GM23338 (cell line): ENCODE data around the gene OTUD3. TPM values are rescaled to one million over a fixed set of nuclear protein-coding genes. Genes with fewer than 3 reads are reported as not detected.
"Not testable (repeated sequence)": the region's sequence is repeated elsewhere in the genome, so short reads cannot be mapped to it uniquely, and the experiment has no call there.

Source experiments
- ATAC-seq: fragments of 200-7000 bp; cut with Tn5 transposase; 3 replicates; pipeline ENCODE4 v1.9.1; 2020
- DNase-seq: peaks from one replicate; pipeline ENCODE4 v3.0.0-alpha.2; 2015; ENCODE audit warnings: low spot score
- H2AFZ ChIP-seq: fragments of 200-600 bp; sonication (generic); 2 replicates; pipeline ENCODE4 v1.8.0; 2016; ENCODE audit warnings: antibody characterized with exemption, mild to moderate bottlenecking, moderate library complexity
- H3F3A ChIP-seq: fragments of 200-600 bp; sonication (generic); replicated peaks from 2 replicates; pipeline ENCODE4 v1.8.0; 2017; ENCODE audit warnings: antibody characterized with exemption, mixed run types, low read depth
- H3K27ac ChIP-seq: fragments of 200-600 bp; sonication (generic); 2 replicates; pipeline ENCODE4 v1.6.1; 2016; ENCODE audit warnings: low read depth
- H3K27me3 ChIP-seq: fragments of 200-600 bp; sonication (generic); 2 replicates; pipeline ENCODE4 v1.8.0; 2016; ENCODE audit warnings: mild to moderate bottlenecking, mixed run types, moderate library complexity; ENCODE audit not compliant: insufficient read depth
- H3K36me3 ChIP-seq: fragments of 200-600 bp; sonication (generic); 2 replicates; pipeline ENCODE4 v1.8.0; 2016; ENCODE audit warnings: mild to moderate bottlenecking; ENCODE audit not compliant: insufficient read depth
- H3K4me1 ChIP-seq: fragments of 200-600 bp; sonication (generic); 2 replicates; pipeline ENCODE4 v1.8.0; 2016; ENCODE audit warnings: mild to moderate bottlenecking, moderate library complexity; ENCODE audit not compliant: insufficient read depth
- H3K4me2 ChIP-seq: fragments of 200-600 bp; sonication (generic); 2 replicates; pipeline ENCODE4 v1.7.1; 2017; ENCODE audit warnings: mixed run types
- H3K4me3 ChIP-seq: fragments of 200-600 bp; sonication (generic); 2 replicates; pipeline ENCODE4 v1.6.1; 2016; ENCODE audit warnings: mixed run types
- H3K79me2 ChIP-seq: fragments of 200-600 bp; sonication (generic); replicated peaks from 2 replicates; pipeline ENCODE4 v1.8.0; 2017; ENCODE audit warnings: mild to moderate bottlenecking; ENCODE audit not compliant: insufficient read depth
- H3K9me2 ChIP-seq: fragments of 200-600 bp; sonication (generic); 2 replicates; pipeline ENCODE4 v1.8.0; 2017; ENCODE audit not compliant: insufficient read depth
- H4K20me1 ChIP-seq: fragments of 200-600 bp; sonication (generic); replicated peaks from 2 replicates; pipeline ENCODE4 v1.8.0; 2017; ENCODE audit warnings: mild to moderate bottlenecking; ENCODE audit not compliant: insufficient read depth
- H3K27ac Mint-ChIP-seq: 2 replicates; pipeline ENCODE4 v1.8.0; 2020; ENCODE audit warnings: inconsistent platforms, mild to moderate bottlenecking, moderate library complexity, mixed read lengths
- H3K27me3 Mint-ChIP-seq: 3 replicates; pipeline ENCODE4 v1.8.0; 2022; ENCODE audit warnings: low read depth, mild to moderate bottlenecking, moderate library complexity, mixed read lengths, inconsistent platforms; ENCODE audit not compliant: insufficient read depth, poor library complexity
- H3K36me3 Mint-ChIP-seq: 3 replicates; pipeline ENCODE4 v1.8.0; 2021; ENCODE audit warnings: low read depth, mild to moderate bottlenecking, inconsistent platforms, moderate library complexity, mixed read lengths
- H3K4me1 Mint-ChIP-seq: 3 replicates; pipeline ENCODE4 v1.8.0; 2020; ENCODE audit warnings: mild to moderate bottlenecking, inconsistent platforms, mixed read lengths
- H3K4me3 Mint-ChIP-seq: 3 replicates; pipeline ENCODE4 v1.8.0; 2021; ENCODE audit warnings: moderate library complexity, mild to moderate bottlenecking, inconsistent platforms, mixed read lengths
- H3K9me3 Mint-ChIP-seq: 3 replicates; pipeline ENCODE4 v1.8.0; 2020; ENCODE audit warnings: moderate library complexity, mild to moderate bottlenecking, inconsistent platforms, mixed read lengths
- CREB1 ChIP-seq: fragments of 250-450 bp; sonication (Bioruptor Pico); IDR thresholded peaks from 2 replicates; pipeline ENCODE4 v1.5.0; 2020; ENCODE audit warnings: low read depth, mild to moderate bottlenecking, moderate library complexity
- ETS1 ChIP-seq: IDR thresholded peaks from 2 replicates; pipeline ENCODE4 v1.6.1; 2016; ENCODE audit warnings: antibody characterized with exemption
- EZH2 ChIP-seq: fragments of 200-600 bp; sonication (generic); IDR thresholded peaks from one replicate; pipeline ENCODE4 v1.8.0; 2017; ENCODE audit warnings: antibody characterized with exemption, mild to moderate bottlenecking, low read depth; ENCODE audit not compliant: unreplicated experiment
- EZH2phosphoT487 ChIP-seq: fragments of 200-600 bp; sonication (generic); IDR thresholded peaks from one replicate; pipeline ENCODE4 v1.8.1; 2018; ENCODE audit warnings: antibody characterized with exemption; ENCODE audit not compliant: unreplicated experiment
- JUNB ChIP-seq: IDR thresholded peaks from one replicate; pipeline ENCODE4 v1.6.1; 2016; ENCODE audit warnings: antibody characterized with exemption; ENCODE audit not compliant: unreplicated experiment
- NANOG ChIP-seq: IDR thresholded peaks from 2 replicates; pipeline ENCODE4 v1.6.1; 2016; ENCODE audit warnings: antibody characterized with exemption, borderline replicate concordance
- POLR2AphosphoS5 ChIP-seq: IDR thresholded peaks from 2 replicates; pipeline ENCODE4 v1.6.1; 2016; ENCODE audit warnings: antibody characterized with exemption, low read depth
- REST ChIP-seq: IDR thresholded peaks from one replicate; pipeline ENCODE4 v1.6.1; 2018; ENCODE audit warnings: antibody characterized with exemption; ENCODE audit not compliant: unreplicated experiment
- STAT1 ChIP-seq: IDR thresholded peaks from one replicate; pipeline ENCODE4 v1.6.1; 2016; ENCODE audit warnings: antibody characterized with exemption; ENCODE audit not compliant: unreplicated experiment
- ZNF331 ChIP-seq: fragments of 250-450 bp; sonication (Bioruptor Pico); IDR thresholded peaks from 2 replicates; pipeline ENCODE4 v1.5.0; 2020; ENCODE audit warnings: low read depth, mild to moderate bottlenecking, moderate library complexity
- ZNF462 ChIP-seq: fragments of 250-450 bp; sonication (Bioruptor Pico); IDR thresholded peaks from 2 replicates; pipeline ENCODE4 v1.5.0; 2020; ENCODE audit warnings: mild to moderate bottlenecking, moderate library complexity
- polyA plus RNA-seq: library from polyadenylated mRNA; unstranded; fragments of >200 nt; fragmentation: Nextera tagmentation; extraction: Ambion mirVana; gene quantifications from 2 replicates; pipeline ENCODE4 v1.2.1, GENCODE V29; 2016
- total RNA-seq: library from RNA; depleted of rRNA; stranded (reverse); fragments of >200 nt; shearing (Covaris generic); gene quantifications from 2 replicates; pipeline ENCODE4 v1.2.3, GENCODE V29; 2014

Gene OTUD3
- total and polyA plus RNA-seq, 2 experiments from 2014 or later, result 3.0 to 12.9 TPM

GRCh38 chr1:19880841-19881240, 1.4 kb upstream of the OTUD3 start:
- not testable (repeated sequence) for H3K4me2 ChIP-seq, H3K9me2 ChIP-seq, H3K27ac ChIP-seq, H3K27me3 Mint-ChIP-seq, H3K36me3 Mint-ChIP-seq, H3K27ac Mint-ChIP-seq, H3K4me3 Mint-ChIP-seq, H3F3A ChIP-seq, H3K4me3 ChIP-seq, H2AFZ ChIP-seq, H3K9me3 Mint-ChIP-seq, ATAC-seq, DNase-seq, H3K36me3 ChIP-seq, H3K4me1 ChIP-seq, H3K27me3 ChIP-seq
- H3K4me1 Mint-ChIP-seq, result peaks cover 17% of the 10 kb centered on the region; the same call in 2 of the 3 replicates
- peaks cover 22% of the 10 kb centered on the region for H4K20me1 ChIP-seq
- peaks cover 32% of the 10 kb centered on the region for H3K79me2 ChIP-seq

GRCh38 chr1:19884312-19884711, 2.1 kb downstream of the OTUD3 start:
- Histone ChIP-seq H3K79me2 (peaks cover 67% of the 10 kb centered on the region), H3K4me2 (no peak overlapping the region), H3K4me3 (no peak overlapping the region), H3K4me1 (peaks cover 4% of the 10 kb centered on the region; the same call in 1 of the 2 replicates), H3K9me2 (no peaks in the 10 kb centered on the region), H3F3A (no peaks in the 10 kb centered on the region), H4K20me1 (peaks cover 42% of the 10 kb centered on the region), H3K27me3 (no peaks in the 10 kb centered on the region), H3K27ac (no peak overlapping the region), H3K36me3 (no peaks in the 10 kb centered on the region), H2AFZ (no peak overlapping the region)
- H3K36me3 Mint-ChIP-seq, result peaks cover 11% of the 10 kb centered on the region; the same call in 2 of the 3 replicates
- H3K27me3 Mint-ChIP-seq, result peaks cover 4% of the 10 kb centered on the region
- H3K27ac Mint-ChIP-seq, result no peak overlapping the region
- ATAC-seq (no peak), DNase-seq (no peak)
- H3K4me3 Mint-ChIP-seq, result no peak overlapping the region
- H3K4me1 Mint-ChIP-seq, result peaks cover 20% of the 10 kb centered on the region; the same call in 2 of the 3 replicates
- H3K9me3 Mint-ChIP-seq, result no peaks in the 10 kb centered on the region
- TF ChIP-seq CREB1 (CRISPR knock-in tag) (no peak), ZNF331 (CRISPR knock-in tag) (no peak), ZNF462 (CRISPR knock-in tag) (no peak), EZH2phosphoT487 (no peak), NANOG (no peak), REST (no peak), POLR2AphosphoS5 (no peak), STAT1 (no peak), EZH2 (no peak), JUNB (no peak), ETS1 (no peak)
